GDM1 (cell line): ENCODE results near the gene CPEB4.

Experiments used
- DNase-seq: peaks from one replicate; lab custom pipeline; 2025; lab: John Stamatoyannopoulos, UW

The CPEB4 gene

DNA sequence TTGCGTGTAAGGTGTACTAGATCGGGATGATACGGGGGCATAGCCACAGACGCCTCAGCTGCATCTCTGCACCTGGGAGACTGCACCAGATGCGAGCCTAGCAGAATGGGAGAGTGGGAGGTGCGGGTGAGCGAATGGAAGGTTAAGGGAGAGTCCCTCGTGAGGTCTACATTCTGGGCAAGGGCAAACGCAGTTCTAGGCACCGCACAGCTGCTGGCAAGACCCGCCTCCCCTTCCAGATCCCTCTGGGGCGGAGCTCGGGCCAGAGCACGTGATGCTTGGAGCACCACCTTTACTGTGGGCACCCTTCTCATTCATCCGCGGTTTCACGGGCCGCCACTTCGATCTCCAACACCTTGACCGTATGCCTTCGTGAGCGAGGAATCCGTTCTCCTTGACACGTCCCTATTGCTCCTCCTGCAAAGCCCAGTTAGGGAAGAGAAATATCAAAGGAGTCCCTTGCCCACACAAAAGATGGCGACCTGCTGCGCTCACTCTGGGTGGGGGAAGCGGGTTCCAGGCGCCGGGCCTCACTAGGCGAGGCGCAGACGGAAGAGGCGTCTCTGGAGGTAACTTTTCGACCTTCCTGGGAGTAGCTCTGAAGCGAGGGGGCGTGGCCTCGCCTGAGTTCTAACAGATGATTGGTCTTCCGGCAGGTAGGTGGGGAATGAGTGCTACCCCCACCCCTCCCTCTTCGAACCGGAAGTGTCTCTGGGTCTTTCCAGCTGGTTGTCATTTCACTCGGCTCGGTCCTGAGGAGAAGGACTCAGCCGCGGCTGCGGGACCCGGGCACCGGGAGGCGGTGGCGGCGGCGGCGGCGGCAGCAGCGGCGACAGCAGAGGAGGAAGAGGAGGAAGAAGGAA, at the start of gene CPEB4:
Gene CPEB4 (plus strand): TSS at position 740 of the 863 bp plus-strand sequence. CDS start 1,385 bp downstream, outside the sequence.
- DNase-seq = peak; percentile 98

DNA sequence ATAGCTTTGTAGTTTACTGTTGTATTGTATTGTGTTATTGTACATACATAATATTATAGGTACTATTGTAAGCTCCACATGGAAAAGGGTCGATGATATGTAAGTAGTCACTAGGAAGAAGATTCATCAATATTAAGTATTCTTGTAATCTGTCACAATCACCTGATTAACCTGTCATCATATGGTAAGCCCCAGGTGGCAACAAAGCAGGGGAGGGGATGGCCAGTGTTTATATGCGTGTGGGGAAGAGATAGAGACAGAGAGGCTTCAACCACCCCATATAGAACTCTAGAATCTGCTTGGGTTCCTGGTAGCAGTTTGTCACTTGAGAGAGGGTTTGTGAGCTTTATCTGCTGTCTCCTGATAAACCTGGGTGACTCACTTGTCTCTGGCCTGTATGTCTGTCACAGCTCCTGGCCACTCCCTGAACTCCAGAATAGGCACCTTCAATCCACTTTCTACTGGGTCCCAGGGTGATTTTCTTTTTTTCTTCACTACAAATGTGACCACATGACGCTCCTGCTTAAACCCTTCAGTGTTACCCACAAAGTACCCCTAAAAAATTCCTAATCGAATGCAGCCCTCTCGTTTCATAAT, 48.9 kb upstream of the CPEB4 start:
- no peak for DNase-seq

DNA sequence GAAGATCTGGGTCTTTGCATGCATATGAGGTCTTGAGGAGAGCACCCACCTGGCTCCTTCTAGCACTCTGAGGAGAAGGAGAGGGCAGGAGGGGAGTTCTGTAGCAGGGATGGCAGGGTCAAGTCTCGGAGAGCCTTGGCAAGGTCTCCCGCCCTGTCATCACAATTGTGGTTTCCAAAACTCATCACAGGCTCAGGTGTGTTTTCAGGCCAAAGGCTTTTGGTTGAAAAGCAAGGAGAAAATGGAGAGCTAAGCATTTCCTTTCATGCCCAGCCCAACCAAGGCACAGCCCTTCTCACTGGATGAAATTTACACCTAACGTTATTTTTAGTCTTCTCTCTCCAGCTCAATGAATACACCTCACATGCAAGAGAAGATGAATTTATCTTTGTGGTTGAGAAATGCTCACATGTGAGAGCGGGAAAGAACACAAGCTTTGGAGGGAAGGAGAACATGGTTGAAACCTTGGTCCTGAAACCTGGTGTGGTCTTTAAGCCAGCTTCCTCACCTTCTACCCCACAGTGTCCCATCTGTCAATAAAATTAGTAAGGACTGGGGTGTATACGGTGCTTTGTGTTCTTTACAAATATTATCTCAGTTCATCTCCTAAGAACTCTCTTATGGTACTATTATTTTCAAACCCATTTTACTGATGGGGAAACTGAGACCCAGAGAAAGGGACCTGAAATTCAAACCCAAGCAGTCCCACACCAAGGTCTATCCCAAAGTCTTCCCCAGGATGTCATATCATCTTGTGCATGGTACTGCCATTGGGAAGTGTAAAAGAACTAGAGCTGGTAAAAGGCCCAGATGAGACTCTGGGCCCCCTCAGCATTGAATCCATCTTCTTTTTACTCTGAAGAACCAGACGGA, 47.8 kb upstream of the CPEB4 start:
- DNase-seq = no peak

DNA sequence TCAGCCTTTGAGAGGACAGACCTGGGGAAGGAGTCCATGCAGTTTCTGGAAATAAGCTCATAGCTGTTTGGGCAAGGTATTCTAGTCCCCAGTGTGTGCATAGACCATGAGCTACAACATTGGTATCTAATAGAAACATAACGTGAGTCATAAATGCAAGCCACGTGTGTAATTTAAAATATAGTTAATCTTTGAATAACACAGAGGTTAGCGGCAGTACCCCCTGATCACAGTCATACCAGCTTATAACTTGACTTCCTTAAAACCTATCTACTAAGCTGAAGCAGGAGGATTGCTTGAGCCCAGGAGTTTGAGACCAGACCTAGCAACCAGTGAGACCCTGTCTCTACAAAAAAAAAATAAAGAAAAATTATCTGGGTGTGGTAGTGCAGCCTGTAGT, 46.4 kb upstream of the CPEB4 start:
- DNase-seq = no peak

DNA sequence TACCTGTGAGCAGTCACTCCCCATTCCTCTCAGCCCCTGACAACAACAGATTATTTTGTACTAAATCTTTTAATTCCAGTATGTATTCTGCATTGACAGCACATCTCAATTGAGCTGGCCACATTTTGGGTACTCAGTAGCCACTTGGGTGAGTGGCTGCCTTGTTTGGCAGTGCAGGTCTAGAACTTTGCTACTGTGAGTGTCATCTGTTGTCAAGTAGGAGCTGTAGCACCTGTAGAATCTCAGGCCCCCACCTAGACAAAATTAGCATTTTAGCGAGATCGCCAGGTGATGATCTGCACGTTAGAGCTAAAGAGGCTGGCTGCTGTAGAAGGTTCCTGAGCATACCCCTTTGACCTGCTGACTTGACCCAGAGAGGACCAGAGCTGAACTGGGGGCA, 44.4 kb upstream of the CPEB4 start:
- no peak for DNase-seq

DNA sequence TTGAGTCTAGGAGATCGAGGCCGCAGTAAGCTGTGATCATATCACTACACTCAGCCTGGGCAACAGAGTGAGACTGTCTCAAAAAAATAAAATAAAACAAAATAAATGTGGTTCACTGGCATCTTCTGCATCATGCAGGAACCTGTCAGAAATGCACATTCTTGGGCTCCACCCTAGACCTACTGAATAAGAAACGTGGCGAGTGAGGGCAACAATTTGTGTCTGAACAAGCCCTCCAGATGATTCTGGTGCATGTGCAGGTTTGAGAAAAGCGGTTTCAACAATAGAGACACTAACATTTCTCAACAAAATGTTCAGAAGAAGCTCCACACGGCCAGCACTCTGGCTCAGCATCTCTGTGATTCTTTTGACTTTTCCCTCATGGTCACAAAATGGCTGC, 42.8 kb upstream of the CPEB4 start:
- DNase-seq = no peak

DNA sequence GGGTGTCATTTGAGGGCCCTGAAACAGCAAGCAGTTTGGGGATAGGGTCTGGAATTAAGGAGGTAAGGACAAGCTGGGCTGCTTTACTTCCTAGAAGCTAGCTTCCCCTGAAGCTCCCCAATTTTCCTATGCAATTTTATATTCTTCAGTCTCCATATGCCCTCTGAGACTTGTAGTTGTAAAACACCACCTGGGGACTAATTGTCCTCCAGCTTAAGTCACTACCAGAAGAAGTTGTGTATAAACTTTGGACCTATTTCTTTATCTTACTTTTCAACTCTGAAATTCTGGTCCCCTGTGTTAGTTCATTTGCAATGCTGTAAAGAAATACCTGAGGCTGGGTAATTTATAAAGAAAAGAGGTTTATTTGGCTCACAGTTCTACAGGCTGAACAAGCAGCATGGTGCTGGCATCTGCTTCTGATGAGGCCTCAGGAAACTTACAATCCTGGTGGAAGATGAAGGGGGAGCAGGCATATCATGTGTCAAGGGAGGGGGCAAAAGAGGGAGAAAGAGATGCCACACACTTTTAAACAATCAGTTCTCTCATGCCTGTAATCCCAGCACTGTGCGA, 41.1 kb upstream of the CPEB4 start:
- DNase-seq = no peak

DNA sequence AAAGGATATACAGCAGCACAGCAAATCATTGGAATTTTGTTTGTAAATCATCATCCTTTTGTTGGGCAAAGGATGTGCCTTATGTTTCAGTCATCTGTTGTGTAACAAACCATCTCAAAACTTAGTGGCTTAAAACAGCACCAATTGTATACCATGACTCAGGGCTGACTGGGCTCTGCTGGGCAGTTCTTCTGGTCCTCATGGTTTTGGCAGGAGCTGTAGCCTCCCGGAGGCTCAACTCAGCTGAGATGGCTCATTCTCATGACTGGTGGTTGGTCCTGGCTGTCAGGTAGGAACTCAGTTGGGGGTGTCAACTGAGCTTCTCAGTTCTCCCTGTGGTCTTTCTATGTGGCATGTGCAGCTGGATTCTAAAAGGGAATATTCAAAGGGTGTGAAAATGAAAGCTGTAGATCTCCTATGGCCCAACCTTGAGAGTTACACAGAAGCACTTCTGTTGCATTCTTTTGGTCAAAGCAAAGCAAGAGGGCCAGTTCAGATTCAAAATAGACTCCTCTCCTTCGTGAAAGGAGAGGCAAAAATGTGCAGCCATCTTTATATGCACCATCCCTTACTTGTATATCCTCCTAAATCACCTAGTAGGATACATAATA, 39.1 kb upstream of the CPEB4 start:
- no peak for DNase-seq

DNA sequence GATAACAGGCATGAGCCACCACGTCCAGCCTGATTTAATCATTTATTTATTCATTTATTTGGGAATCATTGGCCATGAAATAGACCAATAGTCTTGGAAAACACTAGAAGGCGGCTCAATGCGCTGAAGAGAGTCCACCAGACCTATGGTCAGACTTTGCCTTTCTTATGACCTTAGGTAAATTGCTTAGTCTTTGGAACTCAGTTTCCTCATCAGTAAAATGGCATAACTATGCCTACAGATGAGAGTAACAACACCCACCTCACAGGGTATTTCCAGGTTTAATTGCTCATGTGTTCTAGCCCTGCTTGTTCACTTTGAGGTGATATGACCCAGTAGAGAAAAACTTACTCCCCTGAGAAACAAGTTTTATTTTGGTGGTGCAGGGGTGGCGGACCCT, 38.2 kb upstream of the CPEB4 start:
- DNase-seq = no peak

DNA sequence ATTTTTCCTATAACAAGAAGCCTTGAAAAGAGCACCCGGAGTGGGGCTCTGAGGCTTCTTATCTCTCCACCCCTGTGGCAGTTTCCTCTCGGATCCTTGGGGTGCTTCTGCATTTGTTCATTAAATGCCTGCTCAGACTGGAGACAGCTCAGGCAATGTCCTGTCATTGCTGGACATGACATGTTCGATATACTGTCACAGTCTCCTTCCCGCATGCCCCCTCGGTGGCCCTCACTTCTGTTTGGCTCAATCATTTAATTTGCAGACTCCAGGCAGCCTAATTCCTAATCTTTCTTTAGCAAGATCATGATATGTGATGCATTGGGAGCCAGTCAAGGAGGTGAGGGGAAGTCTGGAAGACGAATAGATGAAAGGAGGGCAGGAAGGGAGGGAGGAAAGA, 37.5 kb upstream of the CPEB4 start:
- DNase-seq = no peak

DNA sequence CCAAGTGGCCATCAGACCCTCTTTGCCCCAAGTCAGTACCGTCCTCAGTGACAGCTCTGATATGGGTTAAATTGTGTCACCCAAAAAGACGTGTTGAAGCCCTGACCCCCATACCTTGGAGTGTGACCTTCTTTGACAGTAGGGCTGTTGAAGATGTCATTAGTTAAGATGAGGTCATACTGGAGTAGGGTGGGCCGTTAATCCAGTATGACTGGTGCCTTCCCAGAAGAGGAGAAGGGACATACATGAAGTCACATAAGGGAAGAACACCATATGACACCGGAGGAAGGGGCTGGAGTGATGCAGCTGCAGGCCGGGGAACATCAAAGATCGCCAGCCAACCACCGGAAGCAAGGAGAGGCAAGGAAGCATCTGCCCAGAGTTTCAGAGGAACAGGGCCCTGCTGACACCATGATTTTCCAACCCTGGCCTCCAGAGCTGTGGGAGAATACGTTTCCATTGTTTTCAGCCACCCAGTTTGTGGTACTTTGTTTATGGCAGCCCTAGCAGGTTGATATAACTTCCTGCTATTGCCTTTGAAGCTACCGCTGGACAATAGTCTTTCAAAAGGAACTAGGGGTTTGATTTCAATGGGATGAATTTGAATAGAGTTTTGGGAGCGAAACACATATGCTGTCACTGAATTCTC, 36.4 kb upstream of the CPEB4 start:
- DNase-seq = no peak

DNA sequence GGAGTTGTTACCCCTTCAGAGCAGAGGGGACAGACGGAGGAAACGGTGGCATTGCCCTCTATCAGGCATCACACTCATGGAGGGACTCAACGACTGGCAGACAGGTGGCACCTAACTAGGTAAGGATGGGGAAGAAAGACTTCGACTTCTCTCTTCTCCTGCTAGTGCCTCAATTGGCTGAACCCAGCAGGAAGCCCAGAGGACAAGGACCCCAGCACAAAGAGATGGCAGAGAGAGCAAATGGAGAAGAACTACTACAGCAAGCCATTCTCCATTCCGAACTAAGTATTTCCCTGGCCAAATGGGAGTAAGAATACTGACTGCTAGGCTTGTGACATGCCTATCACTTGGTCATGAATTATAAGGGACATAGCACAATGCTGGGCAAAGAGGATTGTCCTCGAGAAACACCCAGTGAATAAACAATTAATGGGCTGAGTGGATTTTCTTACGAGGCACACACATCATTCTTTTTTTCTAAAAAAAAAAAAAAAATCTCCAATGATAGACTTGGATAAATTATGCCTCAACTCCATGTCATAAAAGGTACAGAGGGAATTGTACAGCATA, 35.3 kb upstream of the CPEB4 start:
- DNase-seq = no peak

DNA sequence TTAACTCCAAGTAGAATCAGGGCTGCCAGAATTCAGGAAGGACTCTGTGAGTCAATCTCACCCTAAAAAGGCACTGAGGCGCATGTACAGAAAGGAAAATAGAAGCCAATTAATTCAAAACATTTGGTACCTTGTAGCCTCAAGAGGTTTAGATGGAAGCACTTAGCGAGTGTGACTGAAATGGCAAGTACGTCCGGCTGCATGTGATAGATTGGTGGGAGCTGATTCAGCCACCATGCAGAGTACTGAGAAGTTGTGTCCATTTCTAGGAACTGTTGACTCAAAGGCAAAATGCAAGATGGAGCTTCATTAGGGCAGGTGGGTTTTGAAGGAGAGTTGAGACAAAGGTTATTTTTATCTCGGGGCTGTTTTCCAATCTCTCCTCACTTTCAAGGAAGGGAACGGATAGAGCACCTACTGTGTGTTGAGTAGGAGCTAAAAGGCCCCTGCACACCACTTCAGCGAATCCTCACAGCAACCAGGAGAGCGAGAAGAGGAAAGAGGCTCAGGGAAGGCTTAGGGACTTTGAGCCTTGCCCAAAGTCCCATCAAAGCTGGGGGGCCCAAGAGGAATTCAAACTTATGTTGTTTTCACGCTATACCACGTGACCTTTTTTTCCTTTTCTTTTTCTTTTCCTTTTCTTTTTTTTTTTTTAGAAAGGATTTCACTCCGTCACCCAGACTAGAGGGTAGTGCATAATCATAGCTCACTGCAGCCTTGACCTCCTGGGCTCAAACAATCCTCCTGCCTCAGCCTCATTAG, 34.6 kb upstream of the CPEB4 start:
- no peak for DNase-seq

DNA sequence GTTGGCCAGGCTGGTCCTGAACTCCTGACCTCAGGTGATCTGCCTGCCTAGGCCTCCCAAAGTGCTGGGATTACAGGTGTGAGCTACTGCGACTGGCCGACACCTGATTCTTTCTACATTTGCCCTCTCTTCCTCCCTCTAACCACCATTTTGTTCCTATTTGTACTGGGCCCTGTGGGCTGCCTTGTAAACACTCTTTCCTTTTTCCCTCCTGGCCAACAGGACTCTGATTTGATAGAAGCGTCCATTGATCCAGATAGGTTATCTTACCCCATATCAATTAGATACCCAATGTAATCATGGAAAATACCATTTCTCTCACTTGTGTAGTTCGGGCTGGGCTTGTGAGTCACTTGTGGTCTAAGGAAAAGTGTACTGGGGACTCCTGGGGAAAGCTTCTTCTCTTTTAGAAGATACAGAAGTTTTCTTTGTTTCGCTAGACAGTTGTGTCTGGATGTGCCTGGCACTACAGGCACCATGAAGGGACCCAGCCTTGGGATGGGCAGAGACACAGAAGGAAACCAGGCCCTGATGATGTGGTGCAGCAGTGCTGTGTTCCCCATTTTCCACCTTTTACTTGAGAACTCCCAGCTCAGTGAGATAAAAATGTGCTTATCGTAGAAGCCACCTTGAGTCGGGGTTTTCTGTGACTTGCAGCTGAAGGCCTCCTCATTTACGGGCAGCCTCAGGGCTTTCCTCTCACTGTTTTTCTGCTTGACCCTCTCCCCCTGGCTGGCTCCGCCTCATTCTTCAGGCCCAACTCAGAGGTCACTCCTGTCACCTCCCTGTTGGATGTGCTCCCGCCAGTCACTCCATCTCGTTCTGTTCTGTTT, 32.8 kb upstream of the CPEB4 start:
- no peak for DNase-seq

DNA sequence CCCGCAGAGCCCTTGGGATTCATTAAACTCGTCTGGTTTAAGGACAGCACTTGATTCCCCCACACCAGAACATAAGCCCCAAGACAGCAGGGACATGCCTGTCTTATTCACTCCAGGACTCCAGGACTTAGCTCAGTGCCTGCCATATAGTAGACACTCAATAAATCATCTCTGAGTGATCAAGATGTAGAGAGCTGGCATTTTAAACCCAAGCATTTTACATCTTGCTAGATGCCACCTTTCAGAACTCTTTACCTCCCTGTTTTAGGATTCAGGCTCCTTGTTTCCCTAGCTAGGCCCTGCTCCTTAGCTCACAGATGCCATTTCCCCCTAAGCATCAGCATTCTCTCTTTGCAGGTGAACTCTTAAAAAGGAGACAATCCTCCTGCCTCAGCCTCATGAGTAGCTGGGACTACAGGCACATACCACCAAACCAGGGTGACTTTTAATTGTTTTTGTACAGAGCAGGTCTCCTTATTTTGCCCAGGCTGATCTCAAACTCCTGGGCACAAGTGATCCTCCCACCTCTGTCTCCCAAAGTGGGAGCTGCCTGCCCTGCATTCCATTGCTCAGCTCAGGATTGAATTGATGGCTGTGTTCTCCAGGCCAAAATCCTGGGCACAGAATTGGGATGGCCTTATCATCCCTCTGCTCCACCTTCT, 32.0 kb upstream of the CPEB4 start:
- no peak for DNase-seq

DNA sequence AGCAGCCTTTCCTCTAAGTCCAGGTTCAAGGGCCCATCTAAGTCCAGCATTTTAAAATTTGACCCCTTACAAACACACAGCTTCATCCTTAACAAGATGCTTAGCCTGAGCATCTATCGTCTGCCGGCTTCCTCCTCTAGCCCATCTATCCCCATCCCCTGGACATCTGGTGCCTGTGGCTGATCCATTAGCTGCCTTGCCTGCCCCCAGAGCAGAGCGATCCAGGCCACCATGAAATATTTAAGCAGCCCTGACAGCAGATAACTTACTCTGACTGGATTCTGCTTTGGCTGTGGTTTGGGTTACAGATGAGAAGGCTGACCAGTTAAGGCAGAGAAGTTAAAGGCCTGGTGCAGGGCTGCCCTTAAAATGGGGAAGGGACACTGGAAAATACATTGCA, 30.9 kb upstream of the CPEB4 start:
- DNase-seq = no peak

DNA sequence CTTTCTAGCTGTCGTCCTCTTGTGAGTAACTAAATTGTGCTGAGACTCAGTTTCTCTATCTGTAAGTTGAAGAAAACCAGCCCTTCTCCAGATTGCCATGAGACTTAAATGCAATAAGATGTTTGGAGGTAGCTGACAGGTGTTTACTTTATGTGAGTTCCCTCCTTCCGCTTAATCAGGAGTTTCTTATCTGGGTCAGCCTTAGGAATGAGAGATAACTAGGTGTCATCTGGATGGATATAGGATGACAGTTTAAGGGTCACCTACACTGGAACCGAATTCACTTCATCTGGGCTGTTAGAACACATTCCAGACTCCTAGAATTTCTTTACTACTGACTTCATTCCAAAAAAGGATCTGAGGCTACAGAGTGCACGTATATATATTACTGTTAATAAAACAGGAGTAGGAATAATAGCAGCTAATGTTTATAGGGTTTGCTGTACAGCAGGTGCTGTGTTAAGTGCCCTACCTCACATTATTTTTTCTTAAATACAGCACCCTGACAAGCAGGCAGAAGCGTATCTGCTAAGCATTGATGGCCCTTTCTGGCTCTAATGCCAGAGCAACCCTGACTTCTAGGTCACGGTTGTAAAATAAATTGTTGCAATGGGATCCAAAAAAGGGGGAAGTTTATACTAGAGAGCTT, 30.0 kb upstream of the CPEB4 start:
- no peak for DNase-seq

DNA sequence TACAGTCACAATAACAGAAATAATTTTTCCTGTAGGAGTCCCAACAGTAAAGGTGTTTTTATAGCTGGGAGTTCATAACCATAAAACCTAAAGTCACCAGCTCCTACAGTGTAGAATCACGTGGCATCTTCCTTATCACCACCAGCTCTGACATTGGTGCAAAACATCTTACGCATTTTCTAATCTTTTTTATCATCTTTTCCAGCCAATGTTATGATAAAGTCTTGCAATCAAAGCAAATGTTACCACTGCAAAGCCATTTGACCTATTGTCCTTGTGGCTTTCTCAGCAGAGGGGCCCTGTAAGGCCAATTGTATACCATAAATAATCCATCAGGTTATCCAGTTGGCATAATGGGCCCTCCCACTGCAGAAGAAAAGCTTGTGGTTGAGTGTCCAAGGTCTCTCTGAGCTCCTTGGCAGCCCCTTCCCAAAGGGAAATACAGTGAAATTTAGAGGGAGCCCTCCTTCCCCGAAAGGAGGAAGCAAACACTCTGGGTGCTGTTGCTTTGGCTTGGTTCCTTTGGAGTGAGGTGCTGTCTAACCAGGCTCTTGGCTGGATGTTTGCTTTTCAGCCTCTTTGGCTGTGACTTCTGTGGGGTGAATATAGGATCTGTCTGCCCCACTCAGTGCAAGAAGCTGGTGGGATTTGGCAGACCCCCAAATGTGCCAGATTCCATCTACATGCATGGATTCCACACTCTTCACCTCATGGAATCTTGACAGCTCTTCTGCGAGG, 29.3 kb upstream of the CPEB4 start:
- no peak for DNase-seq
